A549 (cell line): Measurements from ENCODE around the gene SLC23A3.

Experiments used
- BCL3 ChIP-seq: fragments of >200 bp; sonication (Bioruptor Twin); formaldehyde crosslinking; IDR thresholded peaks from 3 replicates; pipeline ENCODE4 v1.6.1; 2016
- CHD2 ChIP-seq: fragments of 150-350 bp; IDR thresholded peaks from 2 replicates; pipeline ENCODE4 v1.6.1; 2014; ENCODE audit warnings: low read length; ENCODE audit not compliant: partially characterized antibody
- EP300 ChIP-seq, 2 experiments: fragments of >200 bp; sonication (Bioruptor Twin); formaldehyde crosslinking; IDR thresholded peaks; 2 replicates in 1 of 2; 3 replicates in 1 of 2; pipeline ENCODE4 v1.6.1; 2016 to 2017
- HDAC2 ChIP-seq: fragments of 200-600 bp; sonication (generic); IDR thresholded peaks from 2 replicates; pipeline ENCODE4 v1.6.1; 2016
- POLR2A ChIP-seq: IDR thresholded peaks from 2 replicates; pipeline ENCODE4 v1.6.1; 2012; ENCODE audit warnings: mild to moderate bottlenecking, low read length
- RAD21 ChIP-seq, 2 experiments: fragments of >200 bp in 1 of 2; sonication (Bioruptor Twin) in 1 of 2; formaldehyde crosslinking in 1 of 2; IDR thresholded peaks in 1 of 2; conservative IDR thresholded peaks in 1 of 2; 2 replicates in 1 of 2; 3 replicates in 1 of 2; pipeline ENCODE4 v1.6.1; 2012 to 2018; ENCODE audit warnings: inconsistent platforms in 1 of 2
- REST ChIP-seq: fragments of 200-600 bp; sonication (generic); IDR thresholded peaks from 2 replicates; pipeline ENCODE4 v1.6.1; 2016; ENCODE audit warnings: antibody characterized with exemption, mild to moderate bottlenecking, moderate library complexity
- ZNF302 ChIP-seq: fragments of 250-450 bp; sonication (Bioruptor Pico); IDR thresholded peaks from 2 replicates; pipeline ENCODE4 v1.9.0; 2021; ENCODE audit warnings: inconsistent platforms, mild to moderate bottlenecking, moderate library complexity
- TF ChIP-seq, protein P1 (sequence below): fragments of >200 bp; sonication (Bioruptor Twin); formaldehyde crosslinking; IDR thresholded peaks from 3 replicates; pipeline ENCODE4 v1.5.1; 2016

DNA sequence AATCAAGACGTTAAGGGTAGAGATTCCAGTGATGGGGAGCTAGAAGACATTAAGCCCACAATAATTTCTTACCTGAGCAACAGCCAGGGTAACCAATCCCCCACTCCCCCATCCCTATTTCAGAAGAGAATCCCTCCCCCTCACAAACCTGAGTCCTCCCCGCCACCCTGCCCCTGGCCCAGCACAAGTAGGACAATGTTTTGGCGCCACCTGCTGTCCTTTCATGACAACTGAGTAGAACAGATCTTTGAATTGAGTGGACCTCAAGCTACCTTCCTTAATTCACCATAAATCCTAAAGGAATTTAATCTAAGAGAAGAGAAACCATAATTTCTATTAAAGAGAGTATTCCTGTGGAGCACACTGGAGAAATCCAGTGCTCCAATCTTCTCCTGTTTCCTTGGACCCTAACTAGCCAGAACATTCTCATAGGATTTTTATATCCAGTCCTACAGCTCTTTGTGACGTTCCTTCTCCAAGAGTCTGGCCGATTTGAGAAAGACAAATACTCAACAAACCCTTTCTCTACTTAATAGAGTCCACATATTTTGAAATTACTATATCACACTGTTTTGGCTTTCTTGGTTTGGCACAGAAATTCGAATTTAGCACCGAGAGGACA, 50.3 kb downstream of the SLC23A3 start:
- TF ChIP-seq BCL3 (no peak), POLR2A (no peak), REST (no peak), RAD21 (conservative IDR thresholded peaks at IDR 0.05 in 1 of 2, IDR thresholded peaks at IDR 0.05 in 1 of 2) (peak; percentile 81 to 84), ZNF302 (CRISPR knock-in tag) (no peak), EP300 (IDR thresholded peaks at IDR 0.05) (no peak), HDAC2 (no peak), CHD2 (no peak)
- TF ChIP-seq, protein P1, sequence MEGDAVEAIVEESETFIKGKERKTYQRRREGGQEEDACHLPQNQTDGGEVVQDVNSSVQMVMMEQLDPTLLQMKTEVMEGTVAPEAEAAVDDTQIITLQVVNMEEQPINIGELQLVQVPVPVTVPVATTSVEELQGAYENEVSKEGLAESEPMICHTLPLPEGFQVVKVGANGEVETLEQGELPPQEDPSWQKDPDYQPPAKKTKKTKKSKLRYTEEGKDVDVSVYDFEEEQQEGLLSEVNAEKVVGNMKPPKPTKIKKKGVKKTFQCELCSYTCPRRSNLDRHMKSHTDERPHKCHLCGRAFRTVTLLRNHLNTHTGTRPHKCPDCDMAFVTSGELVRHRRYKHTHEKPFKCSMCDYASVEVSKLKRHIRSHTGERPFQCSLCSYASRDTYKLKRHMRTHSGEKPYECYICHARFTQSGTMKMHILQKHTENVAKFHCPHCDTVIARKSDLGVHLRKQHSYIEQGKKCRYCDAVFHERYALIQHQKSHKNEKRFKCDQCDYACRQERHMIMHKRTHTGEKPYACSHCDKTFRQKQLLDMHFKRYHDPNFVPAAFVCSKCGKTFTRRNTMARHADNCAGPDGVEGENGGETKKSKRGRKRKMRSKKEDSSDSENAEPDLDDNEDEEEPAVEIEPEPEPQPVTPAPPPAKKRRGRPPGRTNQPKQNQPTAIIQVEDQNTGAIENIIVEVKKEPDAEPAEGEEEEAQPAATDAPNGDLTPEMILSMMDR, result peak; percentile 83
